Ramos (cell line): ENCODE data around the gene CLTA.
"Not testable (repeated sequence)": the region's sequence is repeated elsewhere in the genome, so short reads cannot be mapped to it uniquely, and the experiment has no call there.

Experiments
- in situ Hi-C: fragments of 300-500 bp; cut with MboI; formaldehyde crosslinking; loops from one replicate; pipeline ENCODE4 v1.14.3; 2022; ENCODE audit warnings: low sequenced_read_pairs; ENCODE audit not compliant: unreplicated experiment

The CLTA gene

DNA sequence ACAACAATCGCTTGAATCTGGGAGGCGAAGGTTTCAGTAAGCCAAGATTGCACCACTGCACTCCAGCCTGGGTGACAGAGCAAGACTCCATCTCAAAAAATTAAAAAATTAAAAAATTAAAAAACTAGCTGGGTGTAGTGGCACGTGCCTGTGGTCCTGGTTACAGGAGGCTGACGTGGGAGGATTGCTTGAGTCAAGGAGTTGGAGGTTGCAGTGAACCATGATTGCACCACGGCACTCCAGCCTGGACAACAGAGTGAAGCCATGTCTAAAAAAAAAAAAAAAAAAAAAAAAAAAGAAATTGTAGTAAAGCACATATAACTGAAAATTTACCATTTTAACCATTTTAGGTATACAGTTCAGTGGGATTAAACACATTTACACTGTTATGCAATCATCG, 34.6 kb upstream of the CLTA start:
- in situ Hi-C loops, result no loop called here

GRCh38 chr9:36158122-36158521, 32.6 kb upstream of the CLTA start:
- in situ Hi-C loops, result no loop called here

GRCh38 chr9:36158917-36159316, 31.8 kb upstream of the CLTA start:
- in situ Hi-C loops, result no loop called here

GRCh38 chr9:36159509-36159908, 31.2 kb upstream of the CLTA start:
- in situ Hi-C loops, result not testable (repeated sequence)

DNA sequence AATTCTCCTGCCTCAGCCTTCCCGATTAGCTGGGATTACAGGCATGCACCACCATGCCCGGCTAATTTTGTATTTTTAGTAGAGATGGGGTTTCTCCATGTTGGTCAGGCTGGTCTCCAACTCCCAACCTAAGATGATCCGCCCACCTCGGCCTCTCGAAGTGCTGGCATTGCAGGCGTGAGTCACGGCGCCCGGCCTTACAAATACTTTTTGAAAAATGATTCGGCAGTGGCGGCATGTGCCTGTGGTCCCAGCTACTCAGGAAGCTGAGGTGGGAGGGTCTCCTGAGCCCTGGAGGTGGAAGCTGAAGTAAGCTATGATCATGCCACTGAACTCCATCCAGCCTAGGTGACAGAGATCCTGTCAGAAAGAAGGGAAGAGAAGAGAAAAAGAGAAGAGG, 30.6 kb upstream of the CLTA start:
- in situ Hi-C loops, result not testable (repeated sequence)

DNA sequence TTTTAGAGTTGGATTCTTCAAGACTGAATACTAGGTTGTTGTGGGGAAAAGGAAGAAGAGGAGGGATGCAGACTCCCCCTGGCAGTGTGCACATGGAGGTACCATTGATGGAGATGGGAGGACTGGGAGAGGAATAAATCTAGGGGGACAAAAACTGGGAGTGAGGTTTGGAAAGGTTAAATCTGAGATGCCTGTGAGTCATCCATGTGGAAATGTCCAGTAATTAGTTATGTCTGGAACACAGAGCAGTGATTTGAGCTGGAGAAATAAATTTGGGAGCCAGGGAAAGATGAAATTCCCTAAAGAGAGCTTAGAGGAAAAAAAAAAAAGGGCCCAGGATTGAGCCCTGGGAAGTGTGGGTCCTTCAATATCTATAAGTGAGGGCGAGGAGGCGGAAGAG, 29.5 kb upstream of the CLTA start:
- in situ Hi-C loops, result no loop called here

GRCh38 chr9:36162211-36162738, 28.4 kb upstream of the CLTA start:
- in situ Hi-C loops, result no loop called here

DNA sequence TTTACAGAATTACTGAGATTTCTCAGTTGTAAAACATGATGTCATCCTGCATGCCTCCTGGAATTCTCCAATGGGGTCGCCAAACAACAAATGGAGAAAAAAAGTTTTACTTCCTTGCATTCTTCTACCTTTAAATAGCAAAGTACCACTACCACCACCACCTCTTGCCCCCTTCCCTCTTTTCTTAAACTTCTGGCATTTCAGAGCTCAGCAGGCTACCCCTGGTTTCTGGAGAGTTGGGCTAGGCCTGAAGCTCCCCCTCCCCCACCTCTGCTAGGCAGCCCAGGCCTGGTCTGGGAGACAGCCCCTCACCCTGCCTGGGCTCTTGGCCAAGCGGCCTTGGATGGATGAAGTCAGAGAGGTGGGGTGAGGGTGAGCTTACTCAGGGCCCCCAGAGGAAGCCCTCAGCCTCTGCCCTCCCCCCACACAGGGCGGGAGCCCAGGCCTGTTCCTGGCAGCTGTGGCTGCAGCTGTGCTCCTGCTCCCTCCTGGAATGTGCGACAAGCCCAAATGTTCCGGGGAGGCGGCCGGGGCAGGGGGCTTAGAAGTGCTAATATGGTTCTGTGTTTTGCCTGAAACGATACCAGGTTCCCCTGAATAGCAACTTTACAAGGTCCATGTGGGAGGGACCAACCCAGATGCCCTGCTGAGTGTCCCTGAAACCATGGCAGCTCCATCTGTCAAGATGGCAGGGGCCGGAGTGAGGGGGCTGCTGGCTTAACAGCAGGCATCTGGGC, 27.5 kb upstream of the CLTA start:
- in situ Hi-C loops, result no loop called here

- in situ Hi-C loops, result no loop called here
These were observed 26.9 kb upstream of the CLTA start for GRCh38 chr9:36163786-36164170.

DNA sequence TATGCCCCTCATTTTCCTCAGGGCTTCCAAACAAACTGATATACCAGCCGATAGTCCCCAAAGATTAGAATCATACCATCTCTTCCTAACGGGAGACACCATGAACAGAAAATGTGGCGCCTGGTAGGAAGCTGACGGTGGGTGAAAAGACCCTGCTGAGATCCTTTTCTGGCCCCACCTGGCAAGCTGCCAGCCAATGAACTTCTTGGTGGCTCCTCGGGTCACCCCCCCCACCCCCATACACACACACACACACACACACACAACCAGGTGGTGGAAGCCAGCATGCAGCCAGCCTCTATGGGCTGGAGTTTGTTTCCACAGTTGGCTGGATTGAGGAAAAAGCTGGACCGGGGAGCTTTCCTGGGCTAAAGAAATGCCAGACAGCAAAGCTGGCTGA, 26.3 kb upstream of the CLTA start:
- in situ Hi-C loops, result no loop called here

GRCh38 chr9:36164989-36165388, 25.7 kb upstream of the CLTA start:
- in situ Hi-C loops, result loop anchor here (5.0 kb wide), 1 partner anchor 58 kb away; no protein-coding TSS in a partner anchor

DNA sequence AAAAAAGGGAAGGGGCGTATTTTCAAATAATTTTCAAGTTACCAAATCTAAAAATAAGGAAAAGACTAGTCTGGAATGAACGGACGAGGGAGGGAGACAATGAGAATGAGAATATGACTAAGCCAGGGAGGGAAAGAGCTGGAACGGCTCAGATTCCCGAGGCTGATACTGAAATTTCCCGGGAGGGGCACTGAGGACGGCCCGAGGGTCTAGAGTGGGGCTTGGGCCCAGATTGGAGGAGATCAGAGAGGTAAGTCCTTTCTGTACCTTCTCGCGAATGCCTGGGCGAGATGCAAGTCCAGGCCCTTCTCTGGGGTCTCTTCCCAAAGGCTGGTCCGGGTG, 24.9 kb upstream of the CLTA start:
- in situ Hi-C loops, result loop anchor here (5.0 kb wide), 1 partner anchor 58 kb away; no protein-coding TSS in a partner anchor

DNA sequence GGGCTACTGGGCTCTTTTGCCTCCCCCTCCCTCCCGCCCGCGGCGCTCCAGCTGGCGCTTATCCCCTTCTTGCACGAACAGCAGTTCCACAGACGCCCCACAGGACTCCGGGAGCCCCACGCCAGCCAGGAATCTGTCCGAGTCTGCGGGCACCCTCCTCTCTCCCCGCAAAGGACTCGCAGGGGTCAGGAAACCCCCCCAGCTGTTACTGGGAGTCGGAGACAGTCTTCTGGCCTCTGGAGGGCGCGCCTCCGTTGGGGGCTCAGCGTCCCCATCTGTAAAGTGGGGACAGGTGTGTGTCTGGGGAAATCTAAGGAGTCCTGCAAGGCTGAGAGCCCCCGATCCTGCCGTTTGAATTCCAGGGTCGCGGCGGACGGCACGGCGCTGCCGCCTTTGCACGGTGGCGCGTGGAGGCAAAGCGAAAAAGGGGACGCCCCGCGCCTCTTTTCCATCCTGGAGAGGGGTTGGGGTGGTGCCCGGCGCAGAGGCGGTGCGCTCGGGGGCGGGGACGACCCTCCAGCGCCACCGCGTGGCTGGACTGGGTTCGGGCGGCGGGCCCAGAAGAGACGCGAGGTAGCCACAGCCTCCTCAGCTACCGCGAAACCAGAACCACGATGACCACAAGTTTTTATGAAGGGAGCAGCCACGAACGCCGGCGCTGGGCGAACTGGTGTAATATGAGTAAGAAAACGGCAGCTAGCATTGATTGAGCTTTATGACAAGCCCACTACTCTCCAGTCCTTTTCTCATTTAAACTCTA, 24.4 kb upstream of the CLTA start:
- in situ Hi-C loops, result loop anchor here (5.0 kb wide), 1 partner anchor 59 kb away; no protein-coding TSS in a partner anchor

DNA sequence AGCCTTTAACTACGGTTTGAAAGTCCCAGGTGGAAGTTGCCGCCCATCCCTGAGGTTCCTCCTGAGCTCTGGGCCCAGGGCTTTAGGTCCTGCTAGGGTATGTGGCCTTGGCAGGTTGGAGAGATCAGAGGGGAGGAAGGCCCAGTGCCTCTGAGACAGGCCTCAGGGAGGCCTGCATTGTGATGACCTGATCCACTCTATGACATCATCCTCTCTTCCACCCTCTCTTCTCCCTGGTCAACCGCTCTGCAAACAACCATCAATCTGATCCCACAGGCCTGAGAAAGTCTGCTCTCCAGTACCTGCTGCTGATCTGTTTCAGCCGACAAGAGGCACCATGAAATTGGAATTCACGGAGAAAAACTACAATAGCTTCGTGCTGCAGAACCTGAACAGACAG, 21.6 kb upstream of the CLTA start, which contains the start of gene CCIN:
Gene CCIN, plus strand, starts transcription at position 223 of the 400 bp plus-strand sequence. Its CDS starts 115 bp downstream, at position 338.
- in situ Hi-C loops, result loop anchor here (5.0 kb wide), 1 partner anchor 62 kb away; no protein-coding TSS in a partner anchor

DNA sequence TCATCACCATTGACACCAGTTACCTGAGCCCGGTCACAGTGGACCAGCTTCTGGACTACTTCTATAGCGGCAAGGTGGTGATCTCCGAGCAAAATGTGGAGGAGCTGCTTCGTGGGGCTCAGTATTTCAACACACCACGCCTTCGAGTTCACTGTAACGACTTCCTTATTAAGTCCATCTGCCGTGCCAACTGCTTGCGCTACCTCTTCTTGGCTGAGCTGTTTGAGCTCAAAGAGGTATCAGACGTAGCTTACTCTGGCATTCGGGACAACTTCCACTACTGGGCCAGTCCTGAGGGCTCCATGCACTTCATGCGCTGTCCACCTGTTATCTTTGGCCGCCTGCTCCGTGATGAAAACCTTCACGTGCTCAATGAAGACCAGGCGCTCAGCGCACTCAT, 21.0 kb upstream of the CLTA start:
- in situ Hi-C loops, result loop anchor here (5.0 kb wide), 1 partner anchor 62 kb away; no protein-coding TSS in a partner anchor

DNA sequence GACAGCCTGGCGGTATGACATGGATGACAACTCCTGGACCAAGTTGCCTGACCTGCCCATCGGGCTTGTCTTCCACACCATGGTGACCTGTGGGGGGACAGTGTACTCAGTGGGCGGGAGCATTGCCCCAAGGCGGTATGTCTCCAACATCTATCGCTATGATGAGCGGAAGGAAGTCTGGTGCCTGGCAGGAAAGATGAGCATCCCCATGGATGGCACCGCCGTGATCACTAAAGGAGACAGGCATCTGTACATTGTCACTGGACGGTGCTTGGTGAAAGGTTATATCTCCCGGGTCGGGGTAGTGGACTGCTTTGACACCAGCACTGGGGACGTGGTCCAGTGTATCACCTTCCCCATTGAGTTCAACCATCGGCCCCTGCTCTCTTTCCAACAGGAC, 20.2 kb upstream of the CLTA start:
- in situ Hi-C loops, result no loop called here

DNA sequence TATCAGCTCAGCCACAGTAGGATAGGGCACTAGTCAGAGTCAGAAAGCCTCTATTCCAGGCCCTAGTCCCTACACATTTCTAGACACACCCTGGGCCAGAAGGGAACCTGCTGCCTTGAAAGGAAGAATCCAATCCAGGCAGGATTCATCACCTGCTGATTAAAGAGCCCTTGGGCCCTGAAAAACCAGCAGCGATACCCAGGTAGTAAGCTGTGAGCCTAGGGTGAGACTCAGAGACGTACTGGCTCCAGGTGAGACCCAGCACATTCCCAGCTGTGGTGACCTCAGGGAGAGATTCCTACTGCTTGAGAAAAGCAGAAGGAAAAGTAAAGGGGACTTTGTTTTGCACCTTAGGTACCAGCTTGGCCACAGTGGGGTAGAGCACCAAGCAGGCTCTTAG, 16.9 kb upstream of the CLTA start:
- in situ Hi-C loops, result no loop called here

GRCh38 chr9:36174271-36174670, 16.4 kb upstream of the CLTA start:
- in situ Hi-C loops, result no loop called here

DNA sequence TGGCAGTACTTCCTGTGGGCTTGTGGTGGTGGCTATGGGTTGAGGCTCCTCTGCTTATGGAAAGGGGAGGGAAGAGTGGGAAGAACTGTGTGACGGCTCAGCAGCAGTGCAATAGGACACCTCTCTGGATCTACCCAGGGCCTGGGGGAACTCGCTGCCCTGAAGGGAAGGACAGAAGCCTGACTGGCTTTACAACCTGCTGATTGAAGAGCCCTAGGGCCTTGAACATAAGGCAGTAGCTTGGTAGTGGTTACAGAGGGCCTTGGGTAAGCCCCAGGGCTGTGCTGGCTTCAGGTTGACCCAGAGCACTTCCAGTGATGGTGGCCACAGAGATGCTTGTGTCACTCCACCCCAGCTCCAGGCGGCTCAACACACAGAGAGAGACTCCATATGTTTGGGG, 16.0 kb upstream of the CLTA start:
- in situ Hi-C loops, result no loop called here

DNA sequence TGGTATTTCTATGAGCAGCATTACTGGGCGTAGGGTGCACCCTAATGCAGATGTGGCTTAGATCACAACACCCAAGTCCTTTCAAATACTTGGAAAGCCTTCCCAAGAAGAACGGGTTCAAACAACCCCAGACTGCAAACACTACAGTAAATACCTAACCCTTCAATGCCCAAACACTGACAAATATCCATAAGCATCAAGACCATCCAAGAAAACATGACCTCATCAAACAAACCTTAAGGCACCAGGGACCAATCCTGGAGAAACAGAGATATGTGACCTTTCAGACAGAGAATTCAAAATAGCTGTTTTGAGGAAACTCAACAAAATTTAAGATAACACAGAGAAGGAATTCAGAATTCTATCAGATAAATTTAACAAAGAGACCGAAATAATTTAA, 15.5 kb upstream of the CLTA start:
- in situ Hi-C loops, result not testable (repeated sequence)

GRCh38 chr9:36176496-36176895, 14.2 kb upstream of the CLTA start:
- in situ Hi-C loops, result not testable (repeated sequence)
